ENCODE measurements around the gene CYSTM1. TPM values are rescaled to one million over a fixed set of nuclear protein-coding genes. Genes with fewer than 3 reads are reported as not detected.

Gene CYSTM1
- total and polyA plus RNA-seq, 2 donors (not counting 3 experiments of a cell fraction or from before 2014, with no cell fraction given), result 28.9 to 41.5 TPM

DNA sequence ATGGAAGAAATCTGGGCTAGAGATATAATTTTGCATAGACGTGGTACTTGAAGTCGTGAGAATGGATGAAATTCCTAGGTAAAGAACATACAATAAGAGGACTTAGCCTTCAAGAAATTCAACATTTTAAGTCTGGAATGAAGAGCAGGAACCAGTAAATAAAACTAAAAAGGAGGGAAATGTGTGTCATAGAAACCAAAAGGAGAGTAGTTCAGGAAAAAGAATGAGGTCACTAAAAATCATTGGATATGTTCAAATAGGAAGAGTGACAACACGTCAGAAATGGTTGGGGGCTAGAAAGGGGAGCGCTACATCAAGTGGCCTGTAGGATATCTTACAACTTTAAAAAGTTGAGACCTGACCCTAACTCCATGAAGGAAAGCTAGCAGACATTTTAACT is 83.9 kb downstream of the CYSTM1 start:
- no peaks in the 10 kb centered on the region for H3K9me1 ChIP-seq (replicated peaks; ENCODE audit: control insufficient read depth, extremely low read depth, insufficient read depth, low read length)
- POLR2A ChIA-PET, result interaction anchor here (0.7 kb wide), 1 partner anchor 79 kb away, joined by 7 read pairs; no protein-coding TSS in a partner anchor
- H2AFZ ChIP-seq (ENCODE audit: low read depth, low read length), result no peak overlapping the region
- dilution Hi-C loops (cut with MboI; ENCODE audit: extremely low pct_ligation_motif_present, low sequenced_read_pairs), result no loop called here
- no peaks in the 10 kb centered on the region for H4K20me1 ChIP-seq (replicated peaks; ENCODE audit: control insufficient read depth, extremely low read depth, insufficient read depth, low read length)
- no peak overlapping the region for H3K4me3 ChIP-seq (replicated peaks in 1 of 3; ENCODE audit: insufficient read depth in 1 of 3, low read depth in 1 of 3, low read length in 3 of 3)
- peaks cover 35% of the 10 kb centered on the region for H3K4me1 ChIP-seq (ENCODE audit: control insufficient read depth, extremely low read depth, insufficient read depth, low read length)
- H3K27me3 ChIP-seq (ENCODE audit: control insufficient read depth in 2 of 2, insufficient read depth in 2 of 2, low read length in 2 of 2), result no peaks in the 10 kb centered on the region
- H3K4me2 ChIP-seq (ENCODE audit: insufficient read depth, low read length), result no peak overlapping the region
- H3K9me3 ChIP-seq (replicated peaks; ENCODE audit: control insufficient read depth, insufficient read depth, low read length), result no peaks in the 10 kb centered on the region
- intact Hi-C loops (cut with micrococcal nuclease), result no loop called here
- H3K9ac ChIP-seq (replicated peaks; ENCODE audit: extremely low read depth, insufficient read depth, low read length), result no peak overlapping the region
- no peak for TF ChIP-seq JUN (IDR thresholded peaks at IDR 0.05; ENCODE audit: borderline replicate concordance, insufficient read depth, insufficient read length, low read depth)
- TF ChIP-seq POLR2AphosphoS5 (IDR thresholded peaks at IDR 0.05; ENCODE audit: insufficient read depth, low read depth, low read length), result no peak
- TF ChIP-seq GATA2 (IDR thresholded peaks at IDR 0.05; ENCODE audit: insufficient read depth, insufficient read length, low read depth, low read length), result no peak
- TF ChIP-seq, protein P1, sequence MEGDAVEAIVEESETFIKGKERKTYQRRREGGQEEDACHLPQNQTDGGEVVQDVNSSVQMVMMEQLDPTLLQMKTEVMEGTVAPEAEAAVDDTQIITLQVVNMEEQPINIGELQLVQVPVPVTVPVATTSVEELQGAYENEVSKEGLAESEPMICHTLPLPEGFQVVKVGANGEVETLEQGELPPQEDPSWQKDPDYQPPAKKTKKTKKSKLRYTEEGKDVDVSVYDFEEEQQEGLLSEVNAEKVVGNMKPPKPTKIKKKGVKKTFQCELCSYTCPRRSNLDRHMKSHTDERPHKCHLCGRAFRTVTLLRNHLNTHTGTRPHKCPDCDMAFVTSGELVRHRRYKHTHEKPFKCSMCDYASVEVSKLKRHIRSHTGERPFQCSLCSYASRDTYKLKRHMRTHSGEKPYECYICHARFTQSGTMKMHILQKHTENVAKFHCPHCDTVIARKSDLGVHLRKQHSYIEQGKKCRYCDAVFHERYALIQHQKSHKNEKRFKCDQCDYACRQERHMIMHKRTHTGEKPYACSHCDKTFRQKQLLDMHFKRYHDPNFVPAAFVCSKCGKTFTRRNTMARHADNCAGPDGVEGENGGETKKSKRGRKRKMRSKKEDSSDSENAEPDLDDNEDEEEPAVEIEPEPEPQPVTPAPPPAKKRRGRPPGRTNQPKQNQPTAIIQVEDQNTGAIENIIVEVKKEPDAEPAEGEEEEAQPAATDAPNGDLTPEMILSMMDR (IDR thresholded peaks at IDR 0.05; ENCODE audit: extremely low read depth in 1 of 2, insufficient read depth in 1 of 2, low read depth in 1 of 2, low read length in 2 of 2), result no peak
- no peak for TF ChIP-seq MYC (IDR thresholded peaks at IDR 0.05; ENCODE audit: low read depth, low read length)
- no peak for TF ChIP-seq EZH2 (IDR thresholded peaks at IDR 0.05; ENCODE audit: borderline replicate concordance, low read depth, low read length, severe bottlenecking)
- TF ChIP-seq FOS (IDR thresholded peaks at IDR 0.05; ENCODE audit: borderline replicate concordance, insufficient read depth, low read length), result no peak
- TF ChIP-seq, protein P2, sequence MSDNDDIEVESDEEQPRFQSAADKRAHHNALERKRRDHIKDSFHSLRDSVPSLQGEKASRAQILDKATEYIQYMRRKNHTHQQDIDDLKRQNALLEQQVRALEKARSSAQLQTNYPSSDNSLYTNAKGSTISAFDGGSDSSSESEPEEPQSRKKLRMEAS (IDR thresholded peaks at IDR 0.05; ENCODE audit: insufficient read depth, insufficient read length), result no peak
- no peak for TF ChIP-seq POLR2A (IDR thresholded peaks at IDR 0.05; ENCODE audit: low read depth, low read length)
- peaks cover 0 to 8% of the 10 kb centered on the region in 2 experiments for H3K36me3 ChIP-seq (ENCODE audit: control insufficient read depth in 2 of 2, extremely low read depth in 1 of 2, insufficient read depth in 2 of 2, low read length in 2 of 2)
- H3K79me2 ChIP-seq (ENCODE audit: control insufficient read depth, insufficient read depth, low read length), result peaks cover 47% of the 10 kb centered on the region
- BruUV-seq (replicated peaks), result no TSS peak
- no peak for DNase-seq (ENCODE audit: low read depth, low spot score)
- no peak overlapping the region for H3K27ac ChIP-seq (ENCODE audit: insufficient read depth, low read depth, low read length)
- CTCF ChIA-PET, result interaction anchor here (1.5 to 6.1 kb wide), 3 partner anchors 13 to 94 kb away, joined by 6 to 64 read pairs (median 17); partner anchors contain the start of gene HBEGF
- no peak for FAIRE-seq
